Adrenal gland (tissue), 5 donors: ENCODE measurements around the gene NPAS3.

Source experiments
- CTCF ChIP-seq, 6 experiments: fragments of 450-650 bp in 4 of 6; fragments of 200-600 bp in 2 of 6; sonication (generic) in 1 of 6; IDR thresholded peaks; 1 replicate in 5 of 6; 2 replicates in 1 of 6; pipeline versions ENCODE4 v1.5.1 to v1.8.0; 2016 to 2021; ENCODE audit warnings: antibody characterized with exemption in 6 of 6, mild to moderate bottlenecking in 2 of 6, moderate library complexity in 1 of 6
- POLR2A ChIP-seq, 2 donors: fragments of 450-650 bp; IDR thresholded peaks; one replicate each; pipeline ENCODE4 v1.6.1; 2017; ENCODE audit warnings: antibody characterized with exemption in 2 of 2, mild to moderate bottlenecking in 2 of 2, moderate library complexity in 1 of 2
- donor health status: DM: no; HTN: no; CAD: no.

DNA sequence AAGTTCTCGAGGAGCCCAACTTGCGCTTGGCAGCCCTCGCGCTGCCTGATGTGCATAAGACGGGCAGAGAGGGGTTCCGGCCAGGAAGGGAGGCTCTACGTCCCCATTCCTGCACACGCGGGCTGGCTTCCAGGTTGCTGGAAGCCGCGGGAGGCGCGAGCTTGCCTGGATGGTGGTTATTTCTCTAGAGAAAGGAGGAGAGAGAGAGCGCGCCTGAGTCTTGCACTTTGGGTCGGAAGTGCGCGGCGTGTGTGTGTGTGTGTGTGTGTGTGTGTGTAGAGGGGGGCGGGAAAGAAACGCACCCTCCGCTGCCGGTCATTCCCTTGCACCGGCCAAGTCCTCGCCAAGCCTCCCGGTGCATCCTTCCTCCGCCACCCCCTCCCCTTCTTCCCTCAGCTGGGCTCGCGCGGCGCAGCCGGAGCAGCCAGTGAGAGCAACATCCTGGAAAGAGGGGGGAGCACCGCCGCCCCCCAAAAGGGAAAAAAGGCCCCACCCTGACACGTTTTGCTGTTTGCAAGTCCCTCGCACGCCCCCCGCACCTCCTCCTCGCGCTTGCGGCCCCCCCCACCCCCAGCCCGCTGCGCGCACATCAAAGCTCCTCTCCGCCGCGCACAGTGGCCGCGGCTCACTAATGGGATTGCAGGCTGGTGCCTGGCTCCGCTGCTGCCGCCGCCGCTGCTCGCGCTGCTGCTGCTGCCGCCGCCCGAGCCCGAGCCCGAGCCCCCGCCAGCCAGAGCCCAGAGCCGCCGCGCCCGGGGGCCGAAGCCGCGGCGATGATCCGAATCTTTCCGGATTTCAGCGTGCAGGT lies 4.4 kb upstream of the NPAS3 start:
- no peak for TF ChIP-seq CTCF (IDR thresholded peaks at IDR 0.05)
- TF ChIP-seq POLR2A (IDR thresholded peaks at IDR 0.05), result no peak
